HEK293 (cell line): ENCODE data around the gene TSC2.

Experiments used
- CTCF ChIA-PET: fragments of 350-600 bp; formaldehyde crosslinking; extraction: SDS; loops from one replicate; lab custom pipeline; 2021; ENCODE audit warnings: antibody characterized with exemption; lab: Yijun Ruan, JAX
- POLR2A ChIA-PET: fragments of 300-600 bp; formaldehyde crosslinking; extraction: SDS; loops from one replicate; lab custom pipeline; 2020; ENCODE audit warnings: antibody characterized with exemption, inconsistent platforms; lab: Yijun Ruan, JAX
- H3K27ac ChIP-seq: fragments of 200-500 bp; sonication (Bioruptor generic); 2 replicates; pipeline ENCODE4 v1.5.1; 2014; ENCODE audit warnings: low read depth, low read length, control low read depth, inconsistent platforms; ENCODE audit errors: extremely low read depth
- H3K36me3 ChIP-seq, 2 experiments: fragments of 200-500 bp in 1 of 2; sonication (Bioruptor generic) in 1 of 2; 1 replicate in 1 of 2; 2 replicates in 1 of 2; pipeline ENCODE4 v1.5.1; 2014 to 2017; ENCODE audit warnings: inconsistent platforms in 2 of 2, low read length in 2 of 2; ENCODE audit not compliant: control insufficient read depth in 2 of 2, insufficient read depth in 1 of 2
- H3K4me1 ChIP-seq: fragments of 200-500 bp; sonication (Bioruptor generic); 2 replicates; pipeline ENCODE4 v1.5.1; 2014; ENCODE audit warnings: mild to moderate bottlenecking, low read length, inconsistent platforms; ENCODE audit not compliant: control insufficient read depth, insufficient read depth
- H3K4me3 ChIP-seq: 2 replicates; pipeline ENCODE4 v1.5.1; 2011; ENCODE audit warnings: low read depth, mild to moderate bottlenecking, control low read depth, low read length, moderate library complexity
- H3K9me3 ChIP-seq: fragments of 200-500 bp; sonication (Bioruptor generic); 2 replicates; pipeline ENCODE4 v1.5.1; 2014; ENCODE audit warnings: low read depth, low read length, inconsistent platforms; ENCODE audit not compliant: control insufficient read depth, insufficient read depth
- IKZF3 ChIP-seq: fragments of 450-650 bp; IDR thresholded peaks from 2 replicates; pipeline ENCODE4 v1.5.0; 2018; ENCODE audit warnings: missing biosample characterization, mild to moderate bottlenecking, missing genetic modification characterization, moderate library complexity
- MZF1 ChIP-seq: fragments of 450-650 bp; formaldehyde crosslinking; IDR thresholded peaks from 2 replicates; pipeline ENCODE4 v1.5.1; 2017; ENCODE audit warnings: missing biosample characterization, missing genetic modification characterization, borderline replicate concordance
- YY2 ChIP-seq: fragments of 450-650 bp; formaldehyde crosslinking; IDR thresholded peaks from 2 replicates; pipeline ENCODE4 v1.5.1; 2016; ENCODE audit warnings: missing biosample characterization, missing genetic modification characterization
- ZBTB8A ChIP-seq: fragments of 450-650 bp; formaldehyde crosslinking; IDR thresholded peaks from 2 replicates; pipeline ENCODE4 v1.5.1; 2016; ENCODE audit warnings: missing biosample characterization, missing genetic modification characterization
- ZNF114 ChIP-seq: fragments of 450-650 bp; formaldehyde crosslinking; IDR thresholded peaks from 2 replicates; pipeline ENCODE4 v1.5.0; 2017; ENCODE audit warnings: missing biosample characterization, missing genetic modification characterization
- ZNF223 ChIP-seq: fragments of 450-650 bp; formaldehyde crosslinking; IDR thresholded peaks from 2 replicates; pipeline ENCODE4 v1.5.1; 2016; ENCODE audit warnings: missing biosample characterization, missing genetic modification characterization
- ZNF239 ChIP-seq: fragments of 450-650 bp; formaldehyde crosslinking; IDR thresholded peaks from 2 replicates; pipeline ENCODE4 v1.5.1; 2016; ENCODE audit warnings: missing biosample characterization, missing genetic modification characterization
- ZNF274 ChIP-seq, 2 experiments: fragments of 200-500 bp in 1 of 2; fragments of 450-650 bp in 1 of 2; sonication (Bioruptor generic) in 1 of 2; formaldehyde crosslinking in 1 of 2; IDR thresholded peaks; 2 replicates each; pipeline versions ENCODE4 v1.5.1 to v1.6.1; 2014 to 2016; ENCODE audit warnings: borderline replicate concordance in 1 of 2, inconsistent platforms in 1 of 2, low read length in 1 of 2, missing biosample characterization in 1 of 2, missing genetic modification characterization in 1 of 2
- ZNF426 ChIP-seq: fragments of 450-650 bp; formaldehyde crosslinking; IDR thresholded peaks from 2 replicates; pipeline ENCODE4 v1.5.1; 2017; ENCODE audit warnings: missing biosample characterization, missing genetic modification characterization, mild to moderate bottlenecking, inconsistent platforms, moderate library complexity
- ZNF521 ChIP-seq: fragments of 450-650 bp; formaldehyde crosslinking; IDR thresholded peaks from 2 replicates; pipeline ENCODE4 v1.5.1; 2017; ENCODE audit warnings: missing biosample characterization, mild to moderate bottlenecking, missing genetic modification characterization
- ZNF560 ChIP-seq: fragments of 450-650 bp; formaldehyde crosslinking; IDR thresholded peaks from 2 replicates; pipeline ENCODE4 v1.5.1; 2017; ENCODE audit warnings: missing biosample characterization, missing genetic modification characterization, borderline replicate concordance
- ZNF76 ChIP-seq: fragments of 450-650 bp; formaldehyde crosslinking; IDR thresholded peaks from 2 replicates; pipeline ENCODE4; 2016; ENCODE audit warnings: low read depth, missing biosample characterization, missing genetic modification characterization, borderline replicate concordance
- TF ChIP-seq, protein P1 (sequence below): fragments of 450-650 bp; formaldehyde crosslinking; IDR thresholded peaks from 2 replicates; pipeline ENCODE4 v1.5.1; 2016; ENCODE audit warnings: missing biosample characterization, missing genetic modification characterization, borderline replicate concordance
- TF ChIP-seq, protein P2 (sequence below): fragments of 450-650 bp; formaldehyde crosslinking; IDR thresholded peaks from 2 replicates; pipeline ENCODE4 v1.5.0; 2017; ENCODE audit warnings: missing biosample characterization, missing genetic modification characterization, borderline replicate concordance
- TF ChIP-seq, protein P3 (sequence below): fragments of 450-650 bp; formaldehyde crosslinking; IDR thresholded peaks from 2 replicates; pipeline ENCODE4 v1.5.1; 2016; ENCODE audit warnings: missing biosample characterization, missing genetic modification characterization
- TF ChIP-seq, protein P4 (sequence below): fragments of 450-650 bp; formaldehyde crosslinking; IDR thresholded peaks from 2 replicates; pipeline ENCODE4 v1.5.1; 2016; ENCODE audit warnings: missing biosample characterization, missing genetic modification characterization, low read depth

Gene TSC2

DNA sequence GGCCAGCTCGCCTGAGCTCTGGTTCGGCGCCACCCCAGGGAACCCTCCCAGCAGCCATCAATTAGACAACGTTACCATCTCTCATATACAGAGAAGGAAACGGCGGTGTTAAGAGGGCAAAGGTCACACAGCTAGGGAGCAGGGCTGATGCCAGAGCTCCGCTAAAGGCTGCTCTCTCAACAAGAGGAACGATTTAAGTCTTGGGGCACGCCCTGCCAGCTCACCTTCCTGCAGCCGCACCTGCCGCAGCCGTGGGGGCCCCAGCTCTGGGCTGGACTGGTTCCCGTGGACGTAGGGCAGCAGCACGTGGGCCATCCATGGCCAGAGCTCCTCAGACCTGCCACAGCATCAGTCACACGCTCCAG lies 44.5 kb downstream of the TSC2 start (continued):
- TF ChIP-seq, protein P1, sequence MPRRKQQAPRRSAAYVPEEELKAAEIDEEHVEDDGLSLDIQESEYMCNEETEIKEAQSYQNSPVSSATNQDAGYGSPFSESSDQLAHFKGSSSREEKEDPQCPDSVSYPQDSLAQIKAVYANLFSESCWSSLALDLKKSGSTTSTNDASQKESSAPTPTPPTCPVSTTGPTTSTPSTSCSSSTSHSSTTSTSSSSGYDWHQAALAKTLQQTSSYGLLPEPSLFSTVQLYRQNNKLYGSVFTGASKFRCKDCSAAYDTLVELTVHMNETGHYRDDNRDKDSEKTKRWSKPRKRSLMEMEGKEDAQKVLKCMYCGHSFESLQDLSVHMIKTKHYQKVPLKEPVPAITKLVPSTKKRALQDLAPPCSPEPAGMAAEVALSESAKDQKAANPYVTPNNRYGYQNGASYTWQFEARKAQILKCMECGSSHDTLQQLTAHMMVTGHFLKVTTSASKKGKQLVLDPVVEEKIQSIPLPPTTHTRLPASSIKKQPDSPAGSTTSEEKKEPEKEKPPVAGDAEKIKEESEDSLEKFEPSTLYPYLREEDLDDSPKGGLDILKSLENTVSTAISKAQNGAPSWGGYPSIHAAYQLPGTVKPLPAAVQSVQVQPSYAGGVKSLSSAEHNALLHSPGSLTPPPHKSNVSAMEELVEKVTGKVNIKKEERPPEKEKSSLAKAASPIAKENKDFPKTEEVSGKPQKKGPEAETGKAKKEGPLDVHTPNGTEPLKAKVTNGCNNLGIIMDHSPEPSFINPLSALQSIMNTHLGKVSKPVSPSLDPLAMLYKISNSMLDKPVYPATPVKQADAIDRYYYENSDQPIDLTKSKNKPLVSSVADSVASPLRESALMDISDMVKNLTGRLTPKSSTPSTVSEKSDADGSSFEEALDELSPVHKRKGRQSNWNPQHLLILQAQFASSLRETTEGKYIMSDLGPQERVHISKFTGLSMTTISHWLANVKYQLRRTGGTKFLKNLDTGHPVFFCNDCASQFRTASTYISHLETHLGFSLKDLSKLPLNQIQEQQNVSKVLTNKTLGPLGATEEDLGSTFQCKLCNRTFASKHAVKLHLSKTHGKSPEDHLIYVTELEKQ (tag by site-specific recombination) = no peak
- TF ChIP-seq, protein P2, sequence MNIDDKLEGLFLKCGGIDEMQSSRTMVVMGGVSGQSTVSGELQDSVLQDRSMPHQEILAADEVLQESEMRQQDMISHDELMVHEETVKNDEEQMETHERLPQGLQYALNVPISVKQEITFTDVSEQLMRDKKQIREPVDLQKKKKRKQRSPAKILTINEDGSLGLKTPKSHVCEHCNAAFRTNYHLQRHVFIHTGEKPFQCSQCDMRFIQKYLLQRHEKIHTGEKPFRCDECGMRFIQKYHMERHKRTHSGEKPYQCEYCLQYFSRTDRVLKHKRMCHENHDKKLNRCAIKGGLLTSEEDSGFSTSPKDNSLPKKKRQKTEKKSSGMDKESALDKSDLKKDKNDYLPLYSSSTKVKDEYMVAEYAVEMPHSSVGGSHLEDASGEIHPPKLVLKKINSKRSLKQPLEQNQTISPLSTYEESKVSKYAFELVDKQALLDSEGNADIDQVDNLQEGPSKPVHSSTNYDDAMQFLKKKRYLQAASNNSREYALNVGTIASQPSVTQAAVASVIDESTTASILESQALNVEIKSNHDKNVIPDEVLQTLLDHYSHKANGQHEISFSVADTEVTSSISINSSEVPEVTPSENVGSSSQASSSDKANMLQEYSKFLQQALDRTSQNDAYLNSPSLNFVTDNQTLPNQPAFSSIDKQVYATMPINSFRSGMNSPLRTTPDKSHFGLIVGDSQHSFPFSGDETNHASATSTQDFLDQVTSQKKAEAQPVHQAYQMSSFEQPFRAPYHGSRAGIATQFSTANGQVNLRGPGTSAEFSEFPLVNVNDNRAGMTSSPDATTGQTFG (tag by site-specific recombination) = no peak
- TF ChIP-seq, protein P3, sequence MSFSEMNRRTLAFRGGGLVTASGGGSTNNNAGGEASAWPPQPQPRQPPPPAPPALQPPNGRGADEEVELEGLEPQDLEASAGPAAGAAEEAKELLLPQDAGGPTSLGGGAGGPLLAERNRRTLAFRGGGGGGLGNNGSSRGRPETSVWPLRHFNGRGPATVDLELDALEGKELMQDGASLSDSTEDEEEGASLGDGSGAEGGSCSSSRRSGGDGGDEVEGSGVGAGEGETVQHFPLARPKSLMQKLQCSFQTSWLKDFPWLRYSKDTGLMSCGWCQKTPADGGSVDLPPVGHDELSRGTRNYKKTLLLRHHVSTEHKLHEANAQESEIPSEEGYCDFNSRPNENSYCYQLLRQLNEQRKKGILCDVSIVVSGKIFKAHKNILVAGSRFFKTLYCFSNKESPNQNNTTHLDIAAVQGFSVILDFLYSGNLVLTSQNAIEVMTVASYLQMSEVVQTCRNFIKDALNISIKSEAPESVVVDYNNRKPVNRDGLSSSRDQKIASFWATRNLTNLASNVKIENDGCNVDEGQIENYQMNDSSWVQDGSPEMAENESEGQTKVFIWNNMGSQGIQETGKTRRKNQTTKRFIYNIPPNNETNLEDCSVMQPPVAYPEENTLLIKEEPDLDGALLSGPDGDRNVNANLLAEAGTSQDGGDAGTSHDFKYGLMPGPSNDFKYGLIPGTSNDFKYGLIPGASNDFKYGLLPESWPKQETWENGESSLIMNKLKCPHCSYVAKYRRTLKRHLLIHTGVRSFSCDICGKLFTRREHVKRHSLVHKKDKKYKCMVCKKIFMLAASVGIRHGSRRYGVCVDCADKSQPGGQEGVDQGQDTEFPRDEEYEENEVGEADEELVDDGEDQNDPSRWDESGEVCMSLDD = no peak
- TF ChIP-seq ZNF274 (IDR thresholded peaks at IDR 0.05; ENCODE audit: low read length) = no peak
- TF ChIP-seq ZNF274 (tag by site-specific recombination; IDR thresholded peaks at IDR 0.05; ENCODE audit: borderline replicate concordance) = no peak
- TF ChIP-seq IKZF3 (tag by site-specific recombination) = no peak

DNA sequence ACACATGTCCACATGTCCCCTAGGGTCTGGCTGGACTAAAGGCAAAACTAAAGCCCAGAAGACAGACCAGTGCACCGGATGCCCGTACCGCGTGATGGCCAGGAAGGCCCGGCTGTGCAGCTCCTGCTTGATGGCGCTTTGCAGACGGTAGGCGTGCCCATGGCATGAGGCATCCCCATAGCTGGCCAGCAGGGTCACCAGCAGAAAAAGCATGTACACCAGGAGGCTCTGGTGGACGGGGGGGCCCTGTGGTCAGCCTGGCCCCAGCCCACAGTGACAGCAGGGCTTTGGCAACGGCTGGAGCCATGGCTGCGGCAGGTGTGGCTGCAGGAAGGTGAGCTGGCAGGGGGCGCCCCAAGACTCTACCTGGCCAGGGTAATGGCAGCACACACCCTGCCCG lies 45.1 kb downstream of the TSC2 start:
- Histone ChIP-seq H3K36me3 (peaks cover 0 to 83% of the 10 kb centered on the region in 2 experiments; a peak in 1 of 3 replicates), H3K4me3 (no peak overlapping the region), H3K4me1 (no peaks in the 10 kb centered on the region), H3K27ac (no peak overlapping the region), H3K9me3 (no peaks in the 10 kb centered on the region)
- POLR2A ChIA-PET = no interaction called here
- TF ChIP-seq ZNF76 = no peak
- TF ChIP-seq ZNF223 = no peak
- no peak for TF ChIP-seq ZNF521
- no peak for TF ChIP-seq MZF1
- TF ChIP-seq, all 188 proteins: peak for 0
- CTCF ChIA-PET = no interaction called here

DNA sequence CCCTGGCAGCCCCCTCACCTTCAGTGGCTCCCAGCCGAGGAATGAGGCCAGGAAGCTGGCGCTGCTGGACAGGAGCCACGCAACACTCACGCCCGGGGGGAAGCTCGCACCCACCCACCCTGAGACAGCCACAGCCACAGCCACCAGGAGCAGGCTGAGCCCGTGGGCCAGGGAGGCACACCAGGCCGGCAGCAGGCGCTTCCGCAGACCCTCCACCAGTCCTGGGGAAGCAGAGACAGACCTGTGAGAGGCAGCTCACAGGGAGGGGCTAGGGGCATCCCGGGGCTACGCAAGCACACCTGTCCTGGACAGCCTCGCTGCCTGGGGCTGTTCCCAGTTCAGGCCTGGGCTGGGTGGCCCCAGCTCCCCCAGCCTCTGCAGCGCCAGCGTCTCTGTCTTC lies 46.0 kb downstream of the TSC2 start:
- TF ChIP-seq, protein P4, sequence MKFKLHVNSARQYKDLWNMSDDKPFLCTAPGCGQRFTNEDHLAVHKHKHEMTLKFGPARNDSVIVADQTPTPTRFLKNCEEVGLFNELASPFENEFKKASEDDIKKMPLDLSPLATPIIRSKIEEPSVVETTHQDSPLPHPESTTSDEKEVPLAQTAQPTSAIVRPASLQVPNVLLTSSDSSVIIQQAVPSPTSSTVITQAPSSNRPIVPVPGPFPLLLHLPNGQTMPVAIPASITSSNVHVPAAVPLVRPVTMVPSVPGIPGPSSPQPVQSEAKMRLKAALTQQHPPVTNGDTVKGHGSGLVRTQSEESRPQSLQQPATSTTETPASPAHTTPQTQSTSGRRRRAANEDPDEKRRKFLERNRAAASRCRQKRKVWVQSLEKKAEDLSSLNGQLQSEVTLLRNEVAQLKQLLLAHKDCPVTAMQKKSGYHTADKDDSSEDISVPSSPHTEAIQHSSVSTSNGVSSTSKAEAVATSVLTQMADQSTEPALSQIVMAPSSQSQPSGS (tag by site-specific recombination) = no peak
- TF ChIP-seq ZNF560 (tag by site-specific recombination) (no peak), ZNF114 (tag by site-specific recombination) (no peak), ZNF426 (tag by site-specific recombination) (no peak), ZBTB8A (tag by site-specific recombination) (no peak), ZNF239 (no peak), YY2 (no peak)
- H3K9me3 ChIP-seq = no peaks in the 10 kb centered on the region
- ChIA-PET CTCF (no interaction called here), POLR2A (no interaction called here)
- H3K4me1 ChIP-seq = no peaks in the 10 kb centered on the region
- H3K27ac ChIP-seq = no peak overlapping the region
- H3K36me3 ChIP-seq = peaks cover 0 to 74% of the 10 kb centered on the region in 2 experiments; a peak in 1 of 3 replicates
- no peak overlapping the region for H3K4me3 ChIP-seq
